SKM-1 (cell line): ENCODE data around the gene TANC1.
"Not testable (repeated sequence)": the region's sequence is repeated elsewhere in the genome, so short reads cannot be mapped to it uniquely, and the experiment has no call there.

Experiments used
- DNase-seq: peaks from one replicate; lab custom pipeline; 2025; ENCODE audit not compliant: unreplicated experiment; lab: John Stamatoyannopoulos, UW

TANC1 gene

GRCh38 chr2:159082119-159082518 lies 113.7 kb downstream of the TANC1 start:
- no peak for DNase-seq

GRCh38 chr2:159084384-159085370 lies 116.2 kb downstream of the TANC1 start:
- no peak for DNase-seq

- DNase-seq, result no peak
Measured at GRCh38 chr2:159086342-159086741, 117.9 kb downstream of the TANC1 start.

GRCh38 chr2:159086826-159087225 lies 118.4 kb downstream of the TANC1 start:
- no peak for DNase-seq

- no peak for DNase-seq
Measured at GRCh38 chr2:159088906-159089305, 120.5 kb downstream of the TANC1 start.

- no peak for DNase-seq
Measured at GRCh38 chr2:159089543-159089942, 121.1 kb downstream of the TANC1 start.

- no peak for DNase-seq
Measured at GRCh38 chr2:159090514-159091201, 122.2 kb downstream of the TANC1 start.

- DNase-seq, result no peak
Measured at GRCh38 chr2:159091381-159091780, 122.9 kb downstream of the TANC1 start.

- no peak for DNase-seq
Measured at GRCh38 chr2:159091976-159092375, 123.5 kb downstream of the TANC1 start.

- DNase-seq, result no peak
Measured at GRCh38 chr2:159093497-159093896, 125.1 kb downstream of the TANC1 start.

- DNase-seq, result no peak
Measured at GRCh38 chr2:159094173-159094737, 125.8 kb downstream of the TANC1 start.

GRCh38 chr2:159095813-159096212 lies 127.4 kb downstream of the TANC1 start:
- no peak for DNase-seq

- not testable (repeated sequence) for DNase-seq
Measured at GRCh38 chr2:159096302-159096855, 127.9 kb downstream of the TANC1 start.

GRCh38 chr2:159096901-159097300 lies 128.5 kb downstream of the TANC1 start:
- DNase-seq, result no peak

- no peak for DNase-seq
Measured at GRCh38 chr2:159098361-159098760, 129.9 kb downstream of the TANC1 start.

- no peak for DNase-seq
Measured at GRCh38 chr2:159098921-159099411, 130.5 kb downstream of the TANC1 start.

GRCh38 chr2:159101755-159102489 lies 133.5 kb downstream of the TANC1 start:
- no peak for DNase-seq

- DNase-seq, result no peak
Measured at GRCh38 chr2:159103411-159103810, 135.0 kb downstream of the TANC1 start.

GRCh38 chr2:159106109-159106508 lies 137.7 kb downstream of the TANC1 start:
- no peak for DNase-seq

- DNase-seq, result no peak
Measured at GRCh38 chr2:159108181-159108893, 139.9 kb downstream of the TANC1 start.
